Loucy (cell line): ENCODE results near the gene MTLN.

Experiments used
- EZH2phosphoT487 ChIP-seq: fragments of 200-600 bp; IDR thresholded peaks from 2 replicates; pipeline ENCODE4 v1.6.1; 2018; ENCODE audit warnings: antibody characterized with exemption, mild to moderate bottlenecking, moderate library complexity, borderline replicate concordance
- TF ChIP-seq, protein P1 (sequence below): fragments of 200-600 bp; sonication (generic); conservative IDR thresholded peaks from 2 replicates; pipeline ENCODE4 v1.5.1; 2014; ENCODE audit warnings: mild to moderate bottlenecking, antibody characterized with exemption, low read length

DNA sequence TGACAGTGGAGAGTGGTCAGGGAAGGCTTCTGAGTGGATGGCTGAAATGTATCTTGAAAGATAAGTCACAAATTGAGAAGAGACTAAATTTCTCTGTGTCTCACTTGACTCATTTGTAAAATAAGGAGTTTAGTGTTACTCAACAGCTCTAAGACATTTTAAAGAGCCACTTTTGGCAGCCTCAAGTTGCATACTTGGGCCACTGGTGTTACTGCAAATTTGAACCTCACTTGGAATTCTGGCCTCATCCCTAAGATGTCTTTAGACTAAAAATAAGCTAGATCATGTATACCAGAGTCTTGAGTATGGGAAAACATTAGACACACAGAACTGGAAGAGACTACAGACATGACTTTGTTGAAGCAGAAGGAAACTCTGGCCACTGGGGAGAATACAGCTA is 4.5 kb upstream of the MTLN start:
- TF ChIP-seq, protein P1, sequence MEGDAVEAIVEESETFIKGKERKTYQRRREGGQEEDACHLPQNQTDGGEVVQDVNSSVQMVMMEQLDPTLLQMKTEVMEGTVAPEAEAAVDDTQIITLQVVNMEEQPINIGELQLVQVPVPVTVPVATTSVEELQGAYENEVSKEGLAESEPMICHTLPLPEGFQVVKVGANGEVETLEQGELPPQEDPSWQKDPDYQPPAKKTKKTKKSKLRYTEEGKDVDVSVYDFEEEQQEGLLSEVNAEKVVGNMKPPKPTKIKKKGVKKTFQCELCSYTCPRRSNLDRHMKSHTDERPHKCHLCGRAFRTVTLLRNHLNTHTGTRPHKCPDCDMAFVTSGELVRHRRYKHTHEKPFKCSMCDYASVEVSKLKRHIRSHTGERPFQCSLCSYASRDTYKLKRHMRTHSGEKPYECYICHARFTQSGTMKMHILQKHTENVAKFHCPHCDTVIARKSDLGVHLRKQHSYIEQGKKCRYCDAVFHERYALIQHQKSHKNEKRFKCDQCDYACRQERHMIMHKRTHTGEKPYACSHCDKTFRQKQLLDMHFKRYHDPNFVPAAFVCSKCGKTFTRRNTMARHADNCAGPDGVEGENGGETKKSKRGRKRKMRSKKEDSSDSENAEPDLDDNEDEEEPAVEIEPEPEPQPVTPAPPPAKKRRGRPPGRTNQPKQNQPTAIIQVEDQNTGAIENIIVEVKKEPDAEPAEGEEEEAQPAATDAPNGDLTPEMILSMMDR = no peak
- no peak for TF ChIP-seq EZH2phosphoT487
